HuH-7 (cell line): ENCODE data around the gene OR4E2.
"Not testable (repeated sequence)": the region's sequence is repeated elsewhere in the genome, so short reads cannot be mapped to it uniquely, and the experiment has no call there.

Experiments used
- DNase-seq: peaks from one replicate; pipeline ENCODE4 v3.0.0; 2011; ENCODE audit warnings: low spot score

OR4E2 gene, protein sequence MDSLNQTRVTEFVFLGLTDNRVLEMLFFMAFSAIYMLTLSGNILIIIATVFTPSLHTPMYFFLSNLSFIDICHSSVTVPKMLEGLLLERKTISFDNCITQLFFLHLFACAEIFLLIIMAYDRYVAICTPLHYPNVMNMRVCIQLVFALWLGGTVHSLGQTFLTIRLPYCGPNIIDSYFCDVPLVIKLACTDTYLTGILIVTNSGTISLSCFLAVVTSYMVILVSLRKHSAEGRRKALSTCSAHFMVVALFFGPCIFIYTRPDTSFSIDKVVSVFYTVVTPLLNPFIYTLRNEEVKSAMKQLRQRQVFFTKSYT

DNA sequence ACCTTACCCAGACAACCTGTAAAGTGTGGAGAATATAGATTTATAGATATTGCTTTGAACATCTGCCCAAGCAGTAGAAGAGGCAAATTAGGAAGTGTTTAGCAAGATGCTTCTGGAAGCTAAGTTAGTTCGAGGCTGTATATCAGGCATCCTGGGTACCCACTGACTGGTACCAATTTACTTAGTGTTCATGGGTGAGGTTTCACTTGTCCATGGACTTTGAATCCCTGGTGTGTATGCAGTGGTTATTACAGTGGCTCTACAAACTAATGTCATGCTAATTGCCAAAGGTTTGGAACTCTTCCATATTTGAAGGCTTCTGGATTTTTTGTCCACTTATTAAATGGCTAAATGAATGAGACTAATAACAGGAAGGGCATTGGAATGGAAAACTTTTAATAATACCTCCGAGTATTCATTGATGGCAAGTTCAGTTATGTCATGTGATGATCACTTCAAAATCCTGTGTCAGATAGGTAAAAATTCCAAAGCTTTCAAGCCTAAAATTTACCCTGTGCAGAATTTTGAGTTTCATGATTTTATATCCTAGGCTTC is at the start of gene OR4E2:
Gene OR4E2 (plus strand): TSS at position 505 of the 555 bp plus-strand sequence. CDS start 11,248 bp downstream, outside the sequence.
- no peak for DNase-seq

DNA sequence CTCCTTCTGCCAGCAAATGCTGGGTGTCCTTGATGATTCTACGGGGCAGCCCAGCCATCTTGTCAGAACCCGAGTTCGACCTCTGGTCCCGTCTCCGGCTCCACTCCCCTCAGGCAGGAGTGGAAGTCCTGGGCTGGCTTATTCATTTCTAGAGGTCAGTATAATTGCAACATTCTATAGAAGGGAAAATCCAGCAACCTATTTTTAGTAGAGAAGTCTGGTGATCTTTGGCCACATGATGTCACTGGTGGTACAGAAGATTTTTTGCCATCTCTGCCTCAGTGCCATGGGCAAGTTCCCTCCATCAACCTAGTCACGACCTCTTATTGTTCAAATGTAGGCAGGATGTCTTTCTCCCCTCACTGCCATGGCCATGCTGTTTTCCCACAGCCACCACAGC is 41.3 kb upstream of the OR4E2 start:
- peak; percentile 8 for DNase-seq

DNA sequence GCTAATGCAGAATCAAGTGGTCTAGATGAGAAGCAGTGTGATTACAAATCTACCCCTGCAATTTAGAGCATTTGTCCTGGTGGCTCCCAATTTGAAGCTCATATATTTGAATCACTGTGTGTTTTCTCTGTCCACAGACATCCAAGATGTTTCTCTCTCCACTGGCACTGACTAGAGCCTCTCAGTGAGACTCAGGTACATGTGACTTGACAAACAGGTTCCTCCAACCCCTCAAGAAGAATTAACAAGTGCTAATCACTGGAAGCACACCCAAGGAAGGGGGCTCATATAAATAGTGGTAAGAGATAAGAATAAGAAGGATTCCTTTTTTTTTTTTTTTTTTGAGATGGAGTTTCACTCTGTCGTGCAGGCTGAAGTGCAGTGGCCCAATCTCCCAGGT is 39.4 kb upstream of the OR4E2 start:
- no peak for DNase-seq

DNA sequence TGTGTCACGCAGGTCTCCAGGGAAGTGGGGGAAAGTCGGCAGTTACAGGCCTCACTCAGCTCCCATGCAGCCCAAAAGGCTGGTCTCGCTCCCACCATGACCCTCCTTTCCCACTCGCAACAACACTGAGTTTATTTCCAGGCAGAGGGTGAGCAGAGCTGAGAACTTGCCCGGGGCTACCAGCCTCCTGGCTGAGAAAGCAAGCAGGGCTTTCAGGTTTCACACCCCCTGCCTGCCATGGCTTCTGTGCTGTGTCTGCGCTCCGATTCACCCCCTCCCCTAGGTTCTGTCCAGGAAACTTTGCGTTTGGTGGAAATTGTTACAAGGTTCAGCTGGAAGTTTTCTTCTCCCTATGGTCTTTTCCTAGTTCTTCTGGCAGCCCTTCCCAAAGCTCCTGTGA is 36.0 kb upstream of the OR4E2 start:
- no peak for DNase-seq

DNA sequence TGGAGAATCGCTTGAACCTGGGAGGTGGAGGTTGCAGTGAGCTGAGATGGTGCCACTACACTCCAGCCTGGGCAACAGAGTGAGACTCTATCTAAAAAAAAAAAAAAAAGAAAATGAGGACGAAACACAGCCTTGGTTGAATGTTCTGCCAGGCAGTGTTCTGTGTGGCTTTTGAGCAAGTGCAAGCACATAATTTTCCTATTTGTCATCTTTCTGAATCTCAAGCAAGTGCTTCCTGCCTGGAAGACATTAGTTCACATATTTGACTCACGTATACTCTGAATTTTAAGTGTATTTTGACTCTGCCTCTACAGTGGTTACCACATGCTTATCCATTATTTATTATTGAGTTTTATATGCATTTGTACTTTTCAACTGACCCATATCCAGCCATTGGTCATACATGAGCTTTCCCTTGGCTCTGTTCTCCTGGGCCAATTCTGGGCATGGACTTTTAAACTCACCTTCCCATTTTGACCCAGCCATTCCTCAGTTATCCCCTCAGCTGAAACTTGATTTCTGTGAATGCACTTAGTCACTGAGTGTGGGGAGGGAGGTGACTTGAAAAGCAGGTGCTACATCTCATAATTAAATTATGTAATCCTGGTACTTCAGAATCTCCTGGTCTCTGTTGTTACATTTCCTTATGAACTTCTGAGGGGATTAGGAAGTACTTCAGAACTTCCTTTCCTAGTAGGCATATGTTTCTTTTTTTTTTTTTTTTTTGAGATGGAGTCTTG is 27.0 kb upstream of the OR4E2 start:
- DNase-seq: no peak

DNA sequence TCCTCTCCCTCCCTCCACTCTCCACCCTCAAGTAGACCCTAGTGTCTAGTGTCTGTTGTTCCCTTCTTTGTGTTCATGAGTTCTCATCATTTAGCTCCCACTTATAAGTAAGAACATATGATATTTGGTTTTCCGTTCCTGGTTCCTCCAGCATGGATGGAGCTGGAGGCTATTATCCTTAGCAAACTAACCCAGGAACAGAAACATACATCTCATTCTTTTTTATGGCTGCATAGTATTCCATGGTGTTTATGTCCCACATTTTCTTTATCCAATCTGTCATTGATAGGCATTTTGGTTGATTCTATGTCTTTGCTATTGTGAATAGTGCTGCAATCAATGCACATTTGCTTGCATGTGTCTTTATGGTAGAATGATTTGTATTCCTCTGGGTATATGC is 23.1 kb upstream of the OR4E2 start:
- DNase-seq: not testable (repeated sequence)

DNA sequence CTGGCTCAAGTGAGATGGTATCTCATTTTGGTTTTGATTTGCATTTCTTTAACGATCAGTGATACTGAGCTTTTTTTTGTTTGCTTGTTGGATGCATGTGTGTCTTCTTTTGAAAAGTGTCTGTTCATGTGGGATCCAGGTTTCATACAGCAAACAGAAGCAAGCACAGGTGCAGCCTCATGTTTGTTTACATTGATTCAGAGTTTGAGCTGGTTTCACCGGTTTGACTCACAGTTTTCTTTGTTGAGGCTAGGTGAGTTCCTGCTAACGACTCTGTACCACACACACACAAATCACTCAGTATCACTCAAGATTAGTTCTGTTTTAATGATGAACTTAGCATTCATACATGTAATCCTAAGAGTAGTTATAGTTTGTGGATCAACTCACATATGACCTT is 22.6 kb upstream of the OR4E2 start:
- DNase-seq: no peak

DNA sequence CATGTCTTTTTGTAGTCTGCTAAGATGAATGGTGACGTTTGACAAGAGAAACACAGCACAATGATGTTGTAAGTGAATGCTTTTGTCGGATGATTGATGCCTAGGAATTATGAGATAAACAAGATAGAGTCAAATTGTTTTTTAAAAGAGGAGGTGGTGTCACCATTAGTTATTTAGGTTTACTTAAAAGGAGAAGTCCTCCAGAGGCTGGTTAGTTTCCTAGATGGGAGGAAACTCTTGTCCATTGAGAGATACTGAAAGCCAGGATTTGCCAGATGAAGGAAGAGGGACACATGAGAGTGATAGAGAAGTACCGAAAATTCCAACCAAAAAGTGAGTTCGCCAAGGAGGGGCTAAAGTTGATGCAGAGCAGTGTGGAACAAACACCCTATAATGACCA is 18.8 kb upstream of the OR4E2 start, which contains the start of gene OR10G2:
Gene OR10G2 (minus strand): TSS at position 101 of the 400 bp plus-strand sequence. CDS start 98 bp downstream, at position 3.
- DNase-seq: no peak

DNA sequence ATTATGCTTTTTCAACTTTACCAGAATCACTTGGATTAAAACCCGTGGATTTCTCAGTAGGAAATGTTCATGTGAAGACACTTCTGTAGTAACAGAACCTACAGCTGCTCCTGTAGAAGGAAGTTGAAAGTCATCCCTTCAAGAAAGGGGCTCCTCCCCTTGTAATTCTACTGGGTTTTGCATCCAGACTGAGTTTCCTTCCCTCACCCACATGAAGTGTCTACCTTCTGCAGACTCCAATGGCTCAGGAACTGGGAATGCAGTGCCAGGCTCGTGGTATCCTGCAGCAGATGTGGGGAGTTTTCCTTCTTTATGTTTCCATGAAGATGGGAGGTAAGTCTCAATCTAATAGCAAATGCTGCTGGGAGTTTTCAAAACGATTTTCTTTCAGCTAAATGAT is 11.0 kb upstream of the OR4E2 start:
- no peak for DNase-seq

DNA sequence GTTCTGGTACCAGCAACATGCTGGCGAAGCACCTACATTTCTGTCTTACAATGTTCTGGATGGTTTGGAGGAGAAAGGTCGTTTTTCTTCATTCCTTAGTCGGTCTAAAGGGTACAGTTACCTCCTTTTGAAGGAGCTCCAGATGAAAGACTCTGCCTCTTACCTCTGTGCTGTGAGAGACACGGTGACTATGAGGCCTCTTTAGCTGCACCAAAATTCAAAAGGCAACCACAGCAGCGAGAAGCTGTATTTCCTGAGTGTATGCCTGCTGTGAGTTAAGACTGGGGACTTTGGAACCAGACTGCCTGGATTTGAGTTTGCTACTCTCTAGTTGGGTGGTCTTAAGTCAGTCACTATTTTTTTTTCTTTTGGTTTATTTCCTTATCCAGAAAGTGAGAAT is 10.2 kb upstream of the OR4E2 start:
- no peak for DNase-seq

DNA sequence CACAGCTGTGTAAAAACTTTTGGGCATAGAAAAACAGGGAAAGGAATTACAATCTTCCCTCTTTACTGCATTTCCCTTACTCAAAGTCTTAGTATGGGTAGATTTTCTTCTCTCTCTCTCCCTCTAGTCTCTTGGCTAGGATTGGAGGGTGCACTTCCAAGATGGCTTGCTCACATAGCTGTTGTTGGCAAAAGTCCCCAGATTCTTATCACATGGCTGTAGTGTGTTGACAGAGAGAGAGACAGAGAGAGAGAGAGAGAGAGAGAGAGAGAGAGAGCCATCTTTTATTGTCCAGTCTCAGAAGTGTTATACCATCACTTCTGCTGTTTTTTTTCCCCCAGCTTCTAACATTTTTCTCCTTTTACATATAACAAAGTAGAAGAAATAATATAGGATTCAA is 6.3 kb upstream of the OR4E2 start:
- no peak for DNase-seq

DNA sequence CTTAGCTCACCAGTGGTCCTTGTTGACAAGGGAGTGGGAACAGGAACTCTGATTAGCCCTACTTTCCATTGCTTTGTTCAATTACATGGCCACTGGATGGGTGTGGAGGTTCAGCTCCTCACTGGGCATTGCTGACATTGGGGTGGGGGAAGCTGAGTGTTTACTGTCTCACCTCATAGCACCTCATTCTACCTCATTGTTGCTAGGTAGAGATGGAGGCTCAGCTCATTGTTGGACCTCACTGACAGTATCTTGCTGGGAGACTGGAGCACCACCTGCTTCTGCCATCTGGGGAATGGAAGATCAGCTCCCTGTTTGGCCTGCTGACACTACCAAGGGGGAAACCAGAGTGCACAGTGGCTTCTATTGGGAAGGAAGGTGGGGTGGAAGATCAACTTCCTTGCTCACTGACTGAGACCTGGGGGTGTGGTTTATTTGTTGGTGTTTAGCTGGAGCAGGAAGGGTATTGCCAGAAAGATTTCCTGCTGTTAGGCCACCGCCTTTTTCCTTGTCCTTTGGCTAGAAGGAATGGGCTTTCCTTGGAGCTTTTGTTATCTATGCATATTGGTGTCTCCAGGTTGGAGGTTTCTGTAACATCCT is 1.3 kb upstream of the OR4E2 start:
- DNase-seq: no peak

DNA sequence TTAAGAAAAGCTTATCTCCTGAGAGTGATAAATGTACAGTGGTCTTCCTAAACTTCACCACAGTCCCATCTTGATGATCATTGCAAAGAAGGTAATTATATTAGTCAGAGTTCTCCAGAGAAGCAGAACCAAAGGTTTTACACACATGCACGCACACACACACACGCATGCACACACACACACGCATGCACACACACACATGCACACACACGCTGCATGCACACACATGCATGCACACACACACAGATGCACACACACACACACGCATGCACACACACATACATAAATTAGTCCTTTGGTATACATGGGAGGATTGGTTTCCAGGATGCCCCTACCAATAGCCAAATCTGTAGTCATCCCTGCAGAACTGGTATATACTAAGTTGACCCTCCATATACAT is 580 bp downstream of the OR4E2 start:
- DNase-seq: no peak

DNA sequence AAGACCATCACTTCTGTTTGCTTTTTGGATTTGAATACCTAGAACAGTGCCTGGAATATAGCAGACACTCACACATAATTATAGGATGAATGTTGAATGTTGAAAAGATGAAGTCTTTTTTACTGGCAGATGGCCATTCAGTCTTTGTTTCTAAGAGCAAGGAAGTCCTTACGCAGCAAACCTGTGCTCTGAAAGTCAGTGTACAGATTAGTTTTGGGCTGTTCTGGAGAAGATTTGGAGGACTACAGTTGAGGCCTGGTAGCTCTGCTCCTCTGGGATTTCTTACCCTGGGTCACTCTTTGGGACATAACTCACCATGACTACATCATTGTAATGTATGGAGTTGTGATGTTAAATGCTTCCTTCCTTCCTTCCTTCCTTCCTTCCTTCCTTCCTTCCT is 3.3 kb downstream of the OR4E2 start:
- no peak for DNase-seq

DNA sequence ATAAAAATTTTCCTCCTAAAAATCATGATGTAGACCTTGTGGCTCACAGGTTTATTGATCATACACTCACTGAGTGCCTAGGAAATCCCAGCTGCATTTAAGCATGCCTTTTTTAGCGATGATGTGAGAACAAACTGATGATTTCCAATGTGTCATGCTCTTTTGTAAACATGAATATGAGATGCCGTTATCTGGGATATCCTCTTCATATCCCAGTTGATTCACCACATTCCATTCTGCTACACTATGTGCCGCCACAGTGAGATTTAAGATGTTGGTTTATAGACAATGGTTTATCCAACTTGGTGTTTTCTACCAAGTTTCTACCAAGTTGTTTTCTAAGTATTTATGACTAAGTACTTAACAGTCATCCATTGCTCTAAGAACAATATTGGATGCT is 14.7 kb downstream of the OR4E2 start:
- DNase-seq: no peak

DNA sequence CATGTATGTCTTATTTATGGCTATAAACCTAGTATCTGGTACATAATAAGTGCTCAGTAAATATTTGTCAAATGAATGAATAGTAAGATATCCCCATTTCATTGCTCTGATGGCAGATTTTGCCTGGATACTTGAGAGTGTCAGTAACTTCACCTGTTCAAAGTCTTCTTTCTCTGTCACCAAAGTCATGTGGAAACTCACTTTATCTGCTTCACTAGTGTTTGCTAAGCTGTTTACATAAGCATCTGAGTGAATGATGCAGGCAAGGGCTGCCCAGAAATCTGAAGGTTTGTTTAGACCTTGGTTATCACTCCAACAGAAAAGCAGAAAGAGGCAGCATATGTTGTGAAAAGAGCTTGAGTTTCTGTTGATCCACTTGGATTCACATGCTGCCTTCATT is 15.6 kb downstream of the OR4E2 start:
- DNase-seq: peak; percentile 12

DNA sequence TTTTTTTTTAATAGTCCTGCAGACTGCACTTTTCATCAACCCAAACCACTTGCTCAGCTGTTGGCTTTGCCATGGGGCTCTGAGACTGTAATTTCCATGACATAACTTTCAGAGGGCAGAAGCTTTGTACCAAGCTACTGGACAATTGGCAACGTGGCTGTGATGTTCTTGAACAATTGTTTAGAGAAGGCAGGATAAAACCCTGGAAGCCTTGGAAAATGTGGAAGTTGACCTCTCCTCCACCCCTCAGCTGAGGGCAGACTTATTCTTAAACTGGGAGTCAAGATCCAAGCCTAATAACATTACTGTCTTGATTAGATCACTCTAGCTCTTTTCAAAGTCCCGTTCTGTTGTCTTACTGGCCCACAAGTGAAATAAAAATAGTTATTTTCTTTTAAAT is 17.7 kb downstream of the OR4E2 start:
- no peak for DNase-seq

DNA sequence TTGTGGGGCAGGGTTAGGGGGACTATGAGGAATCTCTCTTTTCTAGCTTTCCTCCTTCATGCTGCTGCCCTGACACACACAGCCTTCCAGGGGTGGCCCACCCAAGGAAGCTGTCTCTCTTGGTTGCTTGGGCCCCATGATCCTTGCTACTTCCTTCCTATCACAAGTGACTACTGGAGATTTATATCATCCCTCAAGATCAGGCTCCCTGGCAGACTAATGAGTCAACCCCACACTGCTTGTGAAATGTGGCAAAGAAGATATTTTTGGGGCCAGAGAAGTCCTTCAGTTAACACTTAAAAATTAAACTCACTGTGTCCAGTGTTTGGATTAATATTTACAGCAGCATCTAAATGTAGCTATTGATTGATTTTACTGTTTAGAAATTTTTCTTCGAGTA is 18.5 kb downstream of the OR4E2 start:
- no peak for DNase-seq

DNA sequence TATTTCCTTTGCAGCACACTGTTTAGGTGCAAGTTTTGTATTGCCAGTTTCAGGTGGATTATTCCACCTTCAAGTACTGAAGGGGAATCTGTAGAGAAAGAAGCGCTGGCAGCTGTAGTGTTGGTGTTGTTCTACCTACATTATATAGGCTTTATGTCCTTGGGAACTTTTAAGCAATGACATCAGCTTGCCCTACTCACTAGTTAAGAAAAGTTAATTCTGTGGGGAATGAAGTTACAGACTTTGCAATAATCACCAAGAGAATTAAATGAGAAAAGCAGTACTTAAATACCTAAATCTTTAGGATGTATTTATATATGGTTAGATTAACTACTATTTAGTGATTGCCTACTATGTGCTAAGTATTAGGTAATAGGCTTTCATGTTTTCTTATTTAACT is 20.1 kb downstream of the OR4E2 start, which contains the start of gene OR4E1:
Gene OR4E1 (minus strand): TSS at position 101 of the 400 bp plus-strand sequence. CDS start 2,883 bp downstream, outside the sequence.
- no peak for DNase-seq

DNA sequence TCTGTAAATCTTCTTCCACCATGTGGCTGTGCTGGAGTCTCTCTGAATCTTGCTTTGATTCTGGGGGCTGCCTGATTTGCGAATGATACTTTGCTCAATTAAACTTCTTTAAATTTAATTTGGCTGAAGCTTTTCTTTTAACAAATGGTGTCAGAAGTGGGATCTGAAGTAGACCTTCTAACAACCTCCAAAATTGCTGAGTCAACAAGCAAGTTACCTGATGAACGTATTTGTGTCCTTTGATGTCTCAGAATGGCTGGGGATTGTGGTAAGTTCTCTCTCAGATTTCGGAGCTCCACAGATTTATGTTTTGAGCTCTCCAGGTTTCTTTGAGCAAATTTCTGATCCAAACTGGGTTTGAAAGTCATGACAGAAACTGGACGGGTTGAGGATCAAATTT is 21.9 kb downstream of the OR4E2 start:
- DNase-seq: no peak

DNA sequence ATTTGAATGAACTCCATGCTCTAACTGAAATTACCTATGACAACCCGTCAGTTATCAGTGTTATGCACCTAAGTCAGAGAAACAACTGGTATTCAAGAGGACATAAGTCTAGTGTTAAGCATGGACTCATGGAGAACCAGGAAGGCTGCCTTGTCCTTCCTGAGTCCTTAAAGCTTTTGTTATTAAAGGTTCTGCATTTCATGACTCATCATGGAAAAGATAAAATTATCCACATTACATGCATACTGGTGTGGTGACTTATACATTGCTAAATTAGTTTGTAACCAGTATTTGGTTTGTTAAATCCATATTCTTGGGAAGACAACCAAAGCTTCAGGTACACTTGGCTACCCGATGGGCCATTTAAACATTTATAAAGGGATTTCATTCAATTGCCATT is 26.4 kb downstream of the OR4E2 start:
- no peak for DNase-seq

DNA sequence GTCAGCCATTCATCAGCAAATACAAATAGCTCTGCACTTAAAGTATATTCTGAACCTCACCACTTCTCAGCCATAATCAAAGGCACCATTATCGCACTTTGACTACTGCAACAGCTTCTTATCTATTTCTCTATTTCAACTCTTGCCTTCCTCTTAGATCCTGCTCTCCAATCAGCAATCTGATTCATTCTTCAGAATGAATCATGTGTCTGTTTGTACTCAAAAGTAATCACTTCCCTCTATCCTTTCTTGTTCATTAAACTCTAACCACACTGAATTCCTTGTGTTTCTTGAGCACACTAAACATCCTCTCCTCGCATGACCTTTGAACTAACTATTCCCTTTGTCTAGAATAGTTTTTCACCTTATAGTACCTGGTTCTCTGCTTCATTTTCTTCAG is 32.8 kb downstream of the OR4E2 start:
- DNase-seq: no peak

DNA sequence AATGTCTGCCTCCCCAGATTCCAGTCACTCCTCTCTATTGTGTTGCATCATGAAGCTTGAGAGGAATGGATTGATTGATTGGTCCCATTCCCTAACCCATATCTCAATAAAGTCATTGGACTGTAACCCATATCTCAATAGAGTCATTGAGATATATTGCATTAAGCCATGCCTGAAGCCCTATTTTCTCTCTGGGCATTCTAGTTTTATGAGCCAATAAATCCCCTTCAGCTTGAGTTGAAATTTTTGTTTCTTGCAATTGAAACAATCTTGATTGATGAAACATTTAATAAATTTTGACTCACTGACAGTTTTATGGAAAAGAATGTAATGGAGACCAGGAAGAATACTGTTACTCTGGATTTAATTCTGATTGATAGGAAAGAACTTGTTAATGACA is 40.8 kb downstream of the OR4E2 start:
- DNase-seq: no peak
